ENCODE measurements around the gene CORO7.
"Not testable (repeated sequence)": the region's sequence is repeated elsewhere in the genome, so short reads cannot be mapped to it uniquely, and the experiment has no call there.

The CORO7 gene

DNA sequence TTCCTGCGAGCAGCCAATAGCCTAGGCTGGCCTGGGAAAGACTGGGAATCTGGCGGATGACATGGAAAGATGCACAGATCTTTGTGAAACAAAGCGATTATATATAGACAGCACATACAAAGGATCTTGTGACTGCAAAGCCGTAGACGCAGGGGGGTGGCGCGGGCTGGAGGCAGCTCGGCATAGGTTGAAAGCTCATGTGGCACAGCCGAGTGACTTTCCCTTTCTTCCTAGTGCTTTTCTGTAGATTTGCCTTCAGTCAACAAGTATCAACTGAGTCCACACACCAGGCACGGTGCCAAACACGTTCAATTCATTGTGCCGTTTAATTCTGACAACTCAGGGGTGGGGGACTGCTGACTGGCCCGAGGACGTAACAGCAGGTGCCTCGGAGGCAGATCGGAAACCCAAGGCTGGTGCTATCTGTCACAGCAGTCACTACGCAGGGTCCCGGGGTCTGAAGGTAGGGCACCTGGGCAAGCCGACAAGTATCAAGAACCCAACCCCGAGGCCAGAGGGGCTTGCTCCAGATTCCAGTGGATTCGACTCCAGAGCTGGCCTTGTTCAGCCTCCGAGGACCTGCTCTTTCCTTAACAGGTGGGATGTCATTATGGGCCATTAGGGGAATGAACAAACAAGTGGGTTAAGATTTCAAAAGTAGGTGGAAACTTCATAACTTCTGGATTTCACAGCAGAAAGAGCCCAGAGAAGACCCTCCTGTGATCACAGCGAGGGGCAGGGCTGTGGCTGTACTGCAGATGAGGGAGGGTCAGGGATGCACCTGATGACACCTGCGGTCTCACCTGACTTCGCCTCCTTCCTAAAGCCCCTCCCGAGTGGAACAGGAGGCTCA, 71.2 kb downstream of the CORO7 start:
- Histone ChIP-seq H3K36me3 (peaks cover 14% of the 10 kb centered on the region), H3K9me3 (ENCODE audit: severe bottlenecking) (no peaks in the 10 kb centered on the region), H3K27me3 (ENCODE audit: insufficient read depth, low read depth, severe bottlenecking) (no peaks in the 10 kb centered on the region), H3K4me3 (ENCODE audit: low read depth, low read length) (no peak overlapping the region), H3K27ac (no peak overlapping the region)
- TF ChIP-seq, protein P1, sequence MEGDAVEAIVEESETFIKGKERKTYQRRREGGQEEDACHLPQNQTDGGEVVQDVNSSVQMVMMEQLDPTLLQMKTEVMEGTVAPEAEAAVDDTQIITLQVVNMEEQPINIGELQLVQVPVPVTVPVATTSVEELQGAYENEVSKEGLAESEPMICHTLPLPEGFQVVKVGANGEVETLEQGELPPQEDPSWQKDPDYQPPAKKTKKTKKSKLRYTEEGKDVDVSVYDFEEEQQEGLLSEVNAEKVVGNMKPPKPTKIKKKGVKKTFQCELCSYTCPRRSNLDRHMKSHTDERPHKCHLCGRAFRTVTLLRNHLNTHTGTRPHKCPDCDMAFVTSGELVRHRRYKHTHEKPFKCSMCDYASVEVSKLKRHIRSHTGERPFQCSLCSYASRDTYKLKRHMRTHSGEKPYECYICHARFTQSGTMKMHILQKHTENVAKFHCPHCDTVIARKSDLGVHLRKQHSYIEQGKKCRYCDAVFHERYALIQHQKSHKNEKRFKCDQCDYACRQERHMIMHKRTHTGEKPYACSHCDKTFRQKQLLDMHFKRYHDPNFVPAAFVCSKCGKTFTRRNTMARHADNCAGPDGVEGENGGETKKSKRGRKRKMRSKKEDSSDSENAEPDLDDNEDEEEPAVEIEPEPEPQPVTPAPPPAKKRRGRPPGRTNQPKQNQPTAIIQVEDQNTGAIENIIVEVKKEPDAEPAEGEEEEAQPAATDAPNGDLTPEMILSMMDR (IDR thresholded peaks at IDR 0.05; ENCODE audit: low read depth, low read length), result no peak
- no peak for DNase-seq

GRCh38 chr16:4344300-4344982, 72.0 kb downstream of the CORO7 start:
- H3K9me3 ChIP-seq (ENCODE audit: severe bottlenecking); H3K27me3 ChIP-seq (ENCODE audit: insufficient read depth, low read depth, severe bottlenecking); H3K4me3 ChIP-seq (ENCODE audit: low read depth, low read length); H3K27ac ChIP-seq; DNase-seq: not testable (repeated sequence)
- peaks cover 19% of the 10 kb centered on the region for H3K36me3 ChIP-seq

- no peak overlapping the region for H3K27ac ChIP-seq
- no peak overlapping the region for H3K4me3 ChIP-seq (ENCODE audit: low read depth, low read length)
- DNase-seq, result no peak
- H3K27me3 ChIP-seq (ENCODE audit: insufficient read depth, low read depth, severe bottlenecking), result no peaks in the 10 kb centered on the region
- no peaks in the 10 kb centered on the region for H3K9me3 ChIP-seq (ENCODE audit: severe bottlenecking)
- TF ChIP-seq, protein P1 (IDR thresholded peaks at IDR 0.05; ENCODE audit: low read depth, low read length), result no peak
- peaks cover 27% of the 10 kb centered on the region for H3K36me3 ChIP-seq
These were observed 73.3 kb downstream of the CORO7 start for GRCh38 chr16:4342866-4343744.

DNA sequence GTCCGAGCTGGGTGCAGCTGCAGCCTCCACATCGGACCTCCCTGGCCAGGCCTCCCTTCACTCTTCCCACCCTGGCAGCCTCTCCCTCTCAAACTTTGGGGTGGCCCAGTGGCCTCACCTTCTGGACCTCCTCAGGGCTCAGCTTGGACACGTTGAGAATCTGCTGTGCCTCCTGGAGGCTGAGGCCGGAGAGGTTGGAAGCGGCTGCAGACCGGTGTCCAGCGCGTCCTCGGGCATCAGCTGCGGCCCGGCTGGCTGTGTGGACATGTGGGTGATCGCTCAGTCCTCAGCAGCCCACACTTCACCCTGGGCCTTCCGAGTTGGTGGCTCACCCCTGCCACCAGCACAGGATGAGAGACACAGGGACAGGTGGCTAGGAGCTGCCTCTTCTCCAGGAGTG, 75.1 kb downstream of the CORO7 start:
- H3K9me3 ChIP-seq (ENCODE audit: severe bottlenecking), result no peaks in the 10 kb centered on the region
- H3K27me3 ChIP-seq (ENCODE audit: insufficient read depth, low read depth, severe bottlenecking), result no peaks in the 10 kb centered on the region
- no peak for DNase-seq
- H3K36me3 ChIP-seq, result peaks cover 34% of the 10 kb centered on the region
- H3K4me3 ChIP-seq (ENCODE audit: low read depth, low read length), result no peak overlapping the region
- TF ChIP-seq, protein P1 (IDR thresholded peaks at IDR 0.05; ENCODE audit: low read depth, low read length), result no peak
- H3K27ac ChIP-seq, result no peak overlapping the region

- no peak for DNase-seq
- H3K27me3 ChIP-seq (ENCODE audit: insufficient read depth, low read depth, severe bottlenecking), result no peaks in the 10 kb centered on the region
- peaks cover 37% of the 10 kb centered on the region for H3K36me3 ChIP-seq
- no peak overlapping the region; the same call in 1 of the 2 replicates for H3K27ac ChIP-seq
- no peak overlapping the region for H3K4me3 ChIP-seq (ENCODE audit: low read depth, low read length)
- H3K9me3 ChIP-seq (ENCODE audit: severe bottlenecking), result no peaks in the 10 kb centered on the region
- TF ChIP-seq, protein P1 (IDR thresholded peaks at IDR 0.05; ENCODE audit: low read depth, low read length), result no peak
These were observed 76.0 kb downstream of the CORO7 start for GRCh38 chr16:4340443-4340842.
